Measurements from ENCODE around the gene TESK2. TPM values are rescaled to one million over a fixed set of nuclear protein-coding genes. Genes with fewer than 3 reads are reported as not detected.

The TESK2 gene
- total RNA-seq, 1 donor: 2.0 TPM

- TF ChIP-seq, protein P1, sequence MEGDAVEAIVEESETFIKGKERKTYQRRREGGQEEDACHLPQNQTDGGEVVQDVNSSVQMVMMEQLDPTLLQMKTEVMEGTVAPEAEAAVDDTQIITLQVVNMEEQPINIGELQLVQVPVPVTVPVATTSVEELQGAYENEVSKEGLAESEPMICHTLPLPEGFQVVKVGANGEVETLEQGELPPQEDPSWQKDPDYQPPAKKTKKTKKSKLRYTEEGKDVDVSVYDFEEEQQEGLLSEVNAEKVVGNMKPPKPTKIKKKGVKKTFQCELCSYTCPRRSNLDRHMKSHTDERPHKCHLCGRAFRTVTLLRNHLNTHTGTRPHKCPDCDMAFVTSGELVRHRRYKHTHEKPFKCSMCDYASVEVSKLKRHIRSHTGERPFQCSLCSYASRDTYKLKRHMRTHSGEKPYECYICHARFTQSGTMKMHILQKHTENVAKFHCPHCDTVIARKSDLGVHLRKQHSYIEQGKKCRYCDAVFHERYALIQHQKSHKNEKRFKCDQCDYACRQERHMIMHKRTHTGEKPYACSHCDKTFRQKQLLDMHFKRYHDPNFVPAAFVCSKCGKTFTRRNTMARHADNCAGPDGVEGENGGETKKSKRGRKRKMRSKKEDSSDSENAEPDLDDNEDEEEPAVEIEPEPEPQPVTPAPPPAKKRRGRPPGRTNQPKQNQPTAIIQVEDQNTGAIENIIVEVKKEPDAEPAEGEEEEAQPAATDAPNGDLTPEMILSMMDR (IDR thresholded peaks at IDR 0.05; ENCODE audit: insufficient read depth, low read length): no peak
- DNase-seq (ENCODE audit: low read depth): no peak
- H3K4me3 ChIP-seq (ENCODE audit: low read depth, low read length): no peak overlapping the region
Measured at GRCh38 chr1:45351508-45351907, 139.5 kb downstream of the TESK2 start.

DNA sequence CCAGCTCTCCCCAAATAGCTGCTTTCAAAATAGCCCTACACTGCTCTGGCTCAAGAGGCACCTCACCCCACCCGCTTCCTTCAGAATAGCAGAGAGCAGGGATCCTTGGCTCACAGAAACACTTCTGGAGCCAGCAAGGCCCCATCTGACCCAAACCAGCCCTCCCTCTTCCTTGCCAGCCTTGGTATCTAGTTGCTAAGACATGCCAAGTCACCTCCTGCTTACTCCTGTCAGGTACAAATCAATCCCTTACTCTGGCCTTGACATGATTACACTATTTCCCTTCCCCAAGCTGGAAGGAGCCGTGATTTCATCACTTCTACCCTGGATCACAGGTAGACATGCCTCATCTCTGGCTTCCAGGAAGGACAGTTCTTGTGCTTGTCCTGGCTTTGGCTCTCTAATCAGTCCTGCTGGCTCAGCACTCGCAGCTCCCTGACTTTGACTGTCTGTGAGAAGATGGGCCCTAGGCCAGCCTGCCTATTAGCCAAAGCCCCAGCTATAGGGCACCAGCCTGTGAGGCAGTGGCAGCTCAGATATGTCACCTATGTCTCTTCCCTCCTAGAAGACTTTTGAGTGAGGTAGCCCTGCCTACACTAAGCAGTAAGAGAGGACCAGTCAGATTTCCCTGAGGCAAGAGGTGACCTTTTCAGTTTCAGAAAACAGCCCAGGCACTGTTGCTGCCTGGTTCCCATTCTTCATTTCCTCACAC, 141.8 kb downstream of the TESK2 start:
- TF ChIP-seq, protein P1 (IDR thresholded peaks at IDR 0.05; ENCODE audit: insufficient read depth, low read length): no peak
- peak; percentile 26 for DNase-seq (ENCODE audit: low read depth)
- no peak overlapping the region for H3K4me3 ChIP-seq (ENCODE audit: low read depth, low read length)

DNA sequence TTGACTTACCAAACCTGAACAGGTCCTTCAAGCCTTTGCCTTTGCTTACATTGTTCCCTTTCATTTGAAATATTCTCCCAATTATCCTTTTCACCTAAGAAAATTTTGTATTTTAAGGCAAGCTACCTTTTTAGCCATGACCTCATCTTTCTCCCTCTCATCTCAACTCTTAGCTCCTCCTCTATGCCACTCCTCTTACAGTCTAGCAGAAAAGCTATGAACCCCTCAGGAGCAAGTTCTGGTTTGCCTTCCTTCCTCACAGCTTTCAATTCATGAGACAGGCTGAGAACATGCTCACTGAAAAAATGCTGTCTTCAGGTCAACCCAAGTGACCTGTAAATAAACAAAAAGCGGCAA, 142.4 kb downstream of the TESK2 start:
- no peak overlapping the region for H3K4me3 ChIP-seq (ENCODE audit: low read depth, low read length)
- TF ChIP-seq, protein P1 (IDR thresholded peaks at IDR 0.05; ENCODE audit: insufficient read depth, low read length): no peak
- DNase-seq (ENCODE audit: low read depth): no peak

- H3K4me3 ChIP-seq (ENCODE audit: low read depth, low read length): no peak overlapping the region
- TF ChIP-seq, protein P1 (IDR thresholded peaks at IDR 0.05; ENCODE audit: insufficient read depth, low read length): no peak
- DNase-seq (ENCODE audit: low read depth): no peak
Measured at GRCh38 chr1:45348020-45348419, 142.9 kb downstream of the TESK2 start.

DNA sequence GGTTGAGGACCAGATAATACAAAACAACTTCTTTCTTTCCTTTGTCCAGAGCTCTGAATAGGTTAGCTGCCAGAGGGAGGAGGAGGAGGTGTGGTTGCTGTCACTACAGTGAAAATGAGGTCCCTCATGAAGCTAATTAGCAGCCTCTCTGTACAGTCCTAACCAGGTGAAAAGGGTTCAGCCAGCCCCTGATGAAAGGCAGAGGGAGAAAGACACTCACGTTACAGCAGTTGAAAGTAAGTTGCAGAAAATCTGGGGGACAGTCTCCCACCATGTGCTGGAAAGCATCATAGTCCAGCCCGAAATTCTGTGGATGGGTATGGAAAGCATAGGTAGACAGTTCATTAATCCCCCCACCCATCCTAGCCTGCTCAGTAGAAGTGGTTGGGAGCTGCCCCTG, 144.5 kb downstream of the TESK2 start:
- DNase-seq (ENCODE audit: low read depth): no peak
- TF ChIP-seq, protein P1 (IDR thresholded peaks at IDR 0.05; ENCODE audit: insufficient read depth, low read length): no peak
- H3K4me3 ChIP-seq (ENCODE audit: low read depth, low read length): no peak overlapping the region

DNA sequence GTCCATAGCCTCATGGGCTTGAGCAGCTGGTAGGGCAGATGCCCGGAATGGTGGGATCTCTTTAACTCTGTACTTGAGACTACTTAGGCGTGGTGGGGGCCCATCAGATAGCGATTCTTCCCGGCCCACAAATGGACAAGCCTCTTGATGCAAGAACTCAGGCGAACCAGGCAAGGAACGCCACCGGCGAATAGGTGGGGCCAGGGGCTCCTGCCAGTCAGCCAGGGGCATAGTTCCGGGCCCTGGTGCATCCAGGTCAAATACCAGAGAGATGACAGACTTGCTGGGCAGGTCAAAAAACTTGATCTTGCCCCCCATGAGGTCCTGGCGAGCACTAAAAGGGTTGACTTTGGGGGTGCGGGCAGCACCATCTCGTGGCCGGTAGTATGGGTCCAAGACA, 145.9 kb downstream of the TESK2 start:
- TF ChIP-seq, protein P1 (IDR thresholded peaks at IDR 0.05; ENCODE audit: insufficient read depth, low read length): no peak
- no peak for DNase-seq (ENCODE audit: low read depth)
- no peak overlapping the region for H3K4me3 ChIP-seq (ENCODE audit: low read depth, low read length)

GRCh38 chr1:45344499-45344898, 146.5 kb downstream of the TESK2 start:
- DNase-seq (ENCODE audit: low read depth): no peak
- H3K4me3 ChIP-seq (ENCODE audit: low read depth, low read length): no peak overlapping the region
- TF ChIP-seq, protein P1 (IDR thresholded peaks at IDR 0.05; ENCODE audit: insufficient read depth, low read length): no peak

Data from fibroblast of the aortic adventitia (primary cell).